B cell (primary cell): ENCODE results near the gene CSNK1G1. TPM values are rescaled to one million over a fixed set of nuclear protein-coding genes. Genes with fewer than 3 reads are reported as not detected.

Experiments
- ATAC-seq: fragments of 200-7000 bp; cut with Tn5 transposase; one replicate; pipeline ENCODE4 v1.10.0; 2021; ENCODE audit warnings: low read depth, mild to moderate bottlenecking, moderate number of reproducible peaks, moderate library complexity
- CTCF ChIA-PET: fragments of 350-600 bp; sonication (Branson Sonifier 250); formaldehyde crosslinking; loops from one replicate; lab custom pipeline; 2021; ENCODE audit warnings: antibody characterized with exemption, inconsistent platforms; lab: Charles Lee
- POLR2A ChIA-PET: fragments of 350-600 bp; sonication (Branson Sonifier 250); formaldehyde crosslinking; loops from one replicate; lab custom pipeline; 2021; ENCODE audit warnings: antibody characterized with exemption; lab: Charles Lee
- DNase-seq: peaks from one replicate; pipeline ENCODE4 v3.0.0; 2013
- H2AFZ ChIP-seq: 2 replicates; pipeline ENCODE4 v1.6.1; 2012; ENCODE audit warnings: mild to moderate bottlenecking, low read depth, low read length; ENCODE audit not compliant: insufficient read depth, poor library complexity, severe bottlenecking
- H3K27ac ChIP-seq, 2 donors: 1 replicate in 1 of 2; 2 replicates in 1 of 2; pipeline ENCODE4 v1.5.1; 2012 to 2013; ENCODE audit warnings: low read length in 2 of 2, mild to moderate bottlenecking in 2 of 2, moderate library complexity in 1 of 2
- H3K27me3 ChIP-seq, 4 experiments: fragments of 200-600 bp in 1 of 4; sonication (generic) in 1 of 4; replicated peaks in 1 of 4; 1 replicate in 2 of 4; 2 replicates in 2 of 4; pipeline versions ENCODE4 v1.6.1 to v1.7.0; 2013 to 2016; ENCODE audit warnings: low read length in 3 of 4, mild to moderate bottlenecking in 2 of 4, mixed read lengths in 1 of 4, moderate library complexity in 1 of 4; ENCODE audit not compliant: insufficient read depth in 4 of 4, control insufficient read depth in 3 of 4; ENCODE audit errors: control extremely low read depth in 1 of 4
- H3K36me3 ChIP-seq, 2 experiments: replicated peaks in 1 of 2; 1 replicate in 1 of 2; 2 replicates in 1 of 2; pipeline versions ENCODE4 v1.6.1 to v1.7.1; 2013; ENCODE audit warnings: low read length in 1 of 2; ENCODE audit not compliant: insufficient read depth in 2 of 2, control insufficient read depth in 1 of 2; ENCODE audit errors: control extremely low read depth in 1 of 2, extremely low read depth in 1 of 2
- H3K4me1 ChIP-seq, 2 donors: fragments of 200-600 bp in 1 of 2; sonication (generic) in 1 of 2; 1 replicate in 1 of 2; 2 replicates in 1 of 2; pipeline versions ENCODE4 v1.5.1 to v1.6.1; 2013 to 2017; ENCODE audit warnings: low read length in 2 of 2; ENCODE audit not compliant: control insufficient read depth in 2 of 2, insufficient read depth in 2 of 2
- H3K4me2 ChIP-seq: replicated peaks from 2 replicates; pipeline ENCODE3; 2012; ENCODE audit warnings: mild to moderate bottlenecking, low read depth, low read length; ENCODE audit not compliant: poor library complexity, severe bottlenecking
- H3K4me3 ChIP-seq, 5 experiments: fragments of 200-600 bp in 1 of 5; sonication (generic) in 1 of 5; 1 replicate in 3 of 5; 2 replicates in 2 of 5; pipeline versions ENCODE4 v1.5.1 to v1.7.0; 2011 to 2016; ENCODE audit warnings: low read length in 4 of 5, mild to moderate bottlenecking in 4 of 5, low read depth in 2 of 5, control low read depth in 1 of 5, moderate library complexity in 1 of 5; ENCODE audit not compliant: insufficient read depth in 1 of 5; ENCODE audit errors: control extremely low read depth in 1 of 5, extremely low read depth in 1 of 5
- H3K79me2 ChIP-seq: fragments of 200-600 bp; sonication (generic); one replicate; pipeline ENCODE4 v1.6.0; 2016; ENCODE audit warnings: low read length; ENCODE audit not compliant: control insufficient read depth, insufficient read depth
- H3K9ac ChIP-seq: fragments of 200-600 bp; sonication (generic); 2 replicates; pipeline ENCODE4 v1.6.1; 2017; ENCODE audit warnings: mild to moderate bottlenecking, low read length, moderate library complexity
- H3K9me3 ChIP-seq, 3 donors: one replicate each; pipeline versions ENCODE4 v1.6.1 to v1.7.1; 2013; ENCODE audit warnings: low read length in 2 of 3; ENCODE audit not compliant: control insufficient read depth in 2 of 3, insufficient read depth in 1 of 3; ENCODE audit errors: control extremely low read depth in 1 of 3
- H4K20me1 ChIP-seq: 2 replicates; pipeline ENCODE4 v1.6.0; 2012; ENCODE audit warnings: mild to moderate bottlenecking, low read length; ENCODE audit not compliant: insufficient read depth, control insufficient read depth, poor library complexity, severe bottlenecking
- H3K27ac Mint-ChIP-seq: one replicate; pipeline ENCODE4 v1.8.0; 2021; ENCODE audit warnings: mixed read lengths
- H3K27me3 Mint-ChIP-seq: one replicate; pipeline ENCODE4 v1.8.0; 2021; ENCODE audit warnings: mixed read lengths
- H3K4me1 Mint-ChIP-seq: one replicate; pipeline ENCODE4 v1.8.0; 2021; ENCODE audit warnings: mixed read lengths
- H3K4me3 Mint-ChIP-seq: one replicate; pipeline ENCODE4 v1.8.0; 2021; ENCODE audit warnings: mixed read lengths
- H3K9me3 Mint-ChIP-seq: one replicate; pipeline ENCODE4 v1.8.0; 2022; ENCODE audit warnings: mixed read lengths; ENCODE audit not compliant: insufficient read depth
- WGBS: methylation state at CpG from one replicate; pipeline ENCODE4 v1.1.5; 2013; ENCODE audit warnings: missing lambda C conversion rate; ENCODE audit not compliant: insufficient coverage; 5-methylcytosine and 5-hydroxymethylcytosine counted together
- intact Hi-C: fragments of 100-400 bp; cut with micrococcal nuclease; formaldehyde crosslinking; loops from one replicate; pipeline ENCODE4 v1.10.0; 2022
- polyA plus RNA-seq: library from polyadenylated mRNA; depleted of rRNA; stranded (reverse); fragments of >200 nt; gene quantifications from 2 replicates; pipeline ENCODE4 v1.2.3, GENCODE V29; 2012
- total RNA-seq, 2 donors: library from RNA; stranded (reverse); fragments of 120-200 nt in 1 of 2; gene quantifications; 1 replicate in 1 of 2; 2 replicates in 1 of 2; pipeline versions ENCODE4 v1.2.3 to v1.2.4, GENCODE V29; 2013 to 2022
- TF ChIP-seq, protein P1 (sequence below): fragments of 200-600 bp; IDR thresholded peaks from one replicate; pipeline ENCODE4 v1.8.0; 2022; ENCODE audit warnings: antibody characterized with exemption, mild to moderate bottlenecking

CSNK1G1 gene
- total and polyA plus RNA-seq, 2 donors (not counting 1 experiment from before 2014, with no cell fraction given), result 5.2 to 40.3 TPM

DNA sequence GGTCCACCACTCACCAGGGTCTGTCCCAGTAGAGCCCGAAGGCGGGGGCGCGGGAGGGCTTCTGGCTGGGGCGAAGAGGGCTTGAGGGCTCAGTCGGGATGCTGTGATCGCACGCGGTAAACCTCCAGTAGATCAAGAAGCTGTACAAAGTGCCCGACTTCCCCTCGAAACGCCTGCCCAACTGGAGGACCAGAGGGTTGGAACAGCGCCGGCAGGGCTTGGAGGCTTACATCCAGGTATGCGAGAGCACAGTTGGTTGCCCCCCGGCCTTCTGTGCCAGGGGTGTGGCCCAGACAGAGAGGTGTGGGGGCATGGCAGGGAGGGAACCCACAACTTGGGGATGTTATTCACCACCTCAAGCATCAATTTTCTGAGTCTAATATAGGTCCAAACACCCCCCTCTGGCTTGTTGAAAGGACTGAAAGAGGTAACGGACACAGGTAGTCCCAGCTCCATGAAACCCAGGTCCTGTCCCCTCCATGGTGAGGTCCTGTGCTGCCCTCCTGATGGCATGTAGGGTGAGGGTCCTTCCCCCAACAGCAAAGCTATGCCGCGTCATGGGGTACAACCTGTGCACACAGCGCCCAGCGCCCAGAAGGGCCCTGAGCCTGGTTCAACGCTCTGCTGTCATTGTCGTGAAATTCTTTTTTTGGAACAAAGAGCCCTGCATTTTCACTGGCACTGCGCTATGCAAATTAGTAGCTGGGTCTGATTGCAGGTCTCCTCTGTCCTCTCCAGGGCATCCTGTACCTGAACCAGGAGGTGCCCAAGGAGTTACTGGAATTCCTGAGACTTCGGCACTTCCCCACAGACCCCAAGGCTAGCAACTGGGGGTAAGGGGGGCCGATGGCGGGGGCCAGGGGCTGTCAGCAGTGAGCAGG lies 203.2 kb downstream of the CSNK1G1 start:
- H3K27ac Mint-ChIP-seq, result peak overlapping the region; percentile 94
- Histone ChIP-seq H3K9me3 (no peaks in the 10 kb centered on the region), H3K9ac (peak overlapping the region; percentile 91), H3K4me2 (peak overlapping the region; percentile 87), H3K4me3 (peak overlapping the region; percentile 81 to 96 (median 94)), H3K27ac (peak overlapping the region; percentile 79 to 83), H3K4me1 (peaks cover 30 to 57% of the 10 kb centered on the region in 2 donors), H3K36me3 (peaks cover 7 to 39% of the 10 kb centered on the region in 2 experiments), H4K20me1 (peaks cover 69% of the 10 kb centered on the region), H2AFZ (peak overlapping the region; percentile 79), H3K27me3 (no peaks in the 10 kb centered on the region), H3K79me2 (peaks cover 53% of the 10 kb centered on the region)
- H3K9me3 Mint-ChIP-seq, result no peaks in the 10 kb centered on the region
- ChIA-PET POLR2A (interaction anchor here (0.6 to 3.9 kb wide), 13 partner anchors 8 to 361 kb away, joined by 3 to 55 read pairs (median 4); partner anchors contain the start of genes CIAO2A, PPIB and SNX1), CTCF (interaction anchor here (0.6 to 4.7 kb wide), 25 partner anchors 8 to 957 kb away, joined by 3 to 62 read pairs (median 5); partner anchors contain the start of genes CIAO2A, PPIB and SNX1)
- WGBS, result 1% methylated on average over 24 of the region's 27 CpGs
- intact Hi-C loops, result loop anchor here (1.0 to 5.0 kb wide), 9 partner anchors 8 to 550 kb away; partner anchors contain the start of genes CIAO2A, HERC1 and PPIB
- peak overlapping the region; percentile 90 for H3K4me3 Mint-ChIP-seq
- DNase-seq (peak; percentile 79), ATAC-seq (peak; percentile 26)
- peaks cover 69% of the 10 kb centered on the region for H3K4me1 Mint-ChIP-seq
- no peaks in the 10 kb centered on the region for H3K27me3 Mint-ChIP-seq
- TF ChIP-seq, protein P1, sequence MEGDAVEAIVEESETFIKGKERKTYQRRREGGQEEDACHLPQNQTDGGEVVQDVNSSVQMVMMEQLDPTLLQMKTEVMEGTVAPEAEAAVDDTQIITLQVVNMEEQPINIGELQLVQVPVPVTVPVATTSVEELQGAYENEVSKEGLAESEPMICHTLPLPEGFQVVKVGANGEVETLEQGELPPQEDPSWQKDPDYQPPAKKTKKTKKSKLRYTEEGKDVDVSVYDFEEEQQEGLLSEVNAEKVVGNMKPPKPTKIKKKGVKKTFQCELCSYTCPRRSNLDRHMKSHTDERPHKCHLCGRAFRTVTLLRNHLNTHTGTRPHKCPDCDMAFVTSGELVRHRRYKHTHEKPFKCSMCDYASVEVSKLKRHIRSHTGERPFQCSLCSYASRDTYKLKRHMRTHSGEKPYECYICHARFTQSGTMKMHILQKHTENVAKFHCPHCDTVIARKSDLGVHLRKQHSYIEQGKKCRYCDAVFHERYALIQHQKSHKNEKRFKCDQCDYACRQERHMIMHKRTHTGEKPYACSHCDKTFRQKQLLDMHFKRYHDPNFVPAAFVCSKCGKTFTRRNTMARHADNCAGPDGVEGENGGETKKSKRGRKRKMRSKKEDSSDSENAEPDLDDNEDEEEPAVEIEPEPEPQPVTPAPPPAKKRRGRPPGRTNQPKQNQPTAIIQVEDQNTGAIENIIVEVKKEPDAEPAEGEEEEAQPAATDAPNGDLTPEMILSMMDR, result no peak
